Measurements from ENCODE around the gene THY1. TPM values are rescaled to one million over a fixed set of nuclear protein-coding genes. Genes with fewer than 3 reads are reported as not detected.

Gene THY1
- total and polyA plus RNA-seq, 9 of the 15 experiments (the other 6 are each of a cell fraction or from before 2014, with no cell fraction given): 0.07 to 0.40 (median 0.16) TPM; not detected in 5

GRCh38 chr11:119421941-119422808 is 797 bp downstream of the THY1 start:
- ChIA-PET CTCF (ENCODE audit: low intra/inter-chr PET ratio) (no interaction called here), POLR2A (interaction anchor here (0.6 to 1.1 kb wide), 2 partner anchors 22 to 560 kb away, joined by 3 read pairs; no protein-coding TSS in a partner anchor)
- Histone ChIP-seq H3K9me3 (replicated peaks; ENCODE audit: control insufficient read depth, insufficient read depth, low read depth, low read length) (no peaks in the 10 kb centered on the region), H3K4me3 (no peak overlapping the region), H3K36me3 (ENCODE audit: control insufficient read depth, insufficient read depth, low read length) (no peaks in the 10 kb centered on the region), H3K27me3 (ENCODE audit: control insufficient read depth in 2 of 2, insufficient read depth in 2 of 2, low read length in 2 of 2) (peaks cover 0 to 16% of the 10 kb centered on the region in 2 experiments; a peak in 1 of 5 replicates), H3K4me1 (replicated peaks in 1 of 2; ENCODE audit: control insufficient read depth in 2 of 2, insufficient read depth in 2 of 2, low read length in 2 of 2) (peaks cover under 1 to 16% of the 10 kb centered on the region in 2 experiments; a peak in 3 of 5 replicates), H3K9ac (ENCODE audit: insufficient read depth in 1 of 2, low read depth in 2 of 2, low read length in 2 of 2) (no peak overlapping the region), H4K20me1 (replicated peaks; ENCODE audit: control insufficient read depth, insufficient read depth, low read length) (0 out of 2 replicates have a peak, but pooled peaks cover 2% of the 10 kb centered on the region), H3K9me1 (ENCODE audit: control insufficient read depth, insufficient read depth, low read length) (no peaks in the 10 kb centered on the region), H3K79me2 (ENCODE audit: control insufficient read depth, insufficient read depth, low read length) (no peaks in the 10 kb centered on the region), H3K27ac (ENCODE audit: extremely low read depth, low read depth, low read length) (no peak overlapping the region), H2AFZ (ENCODE audit: low read depth, low read length) (no peak overlapping the region), H3K4me2 (ENCODE audit: insufficient read depth, low read length) (no peak overlapping the region)
- TF ChIP-seq SAFB (IDR thresholded peaks at IDR 0.05; ENCODE audit: borderline replicate concordance, low read depth, low read length) (no peak), HMGN3 (IDR thresholded peaks at IDR 0.05; ENCODE audit: borderline replicate concordance, extremely low read depth, insufficient read length, low read depth, low read length) (no peak), PCBP1 (IDR thresholded peaks at IDR 0.05; ENCODE audit: low read depth, low read length, poor library complexity, severe bottlenecking) (no peak), ZNF408 (CRISPR knock-in tag; IDR thresholded peaks at IDR 0.05; ENCODE audit: low read depth) (no peak), HNRNPUL1 (IDR thresholded peaks at IDR 0.05; ENCODE audit: low read length) (no peak), UBTF (IDR thresholded peaks at IDR 0.05; ENCODE audit: borderline replicate concordance in 1 of 2, low read depth in 2 of 2, low read length in 2 of 2) (no peak), SNIP1 (IDR thresholded peaks at IDR 0.05; ENCODE audit: low read depth) (no peak), NR2C2 (CRISPR knock-in tag; IDR thresholded peaks at IDR 0.05) (no peak), NR2C2 (tag; IDR thresholded peaks at IDR 0.05) (no peak), PHTF2 (CRISPR knock-in tag; IDR thresholded peaks at IDR 0.05) (no peak), ZNF76 (CRISPR knock-in tag; IDR thresholded peaks at IDR 0.05; ENCODE audit: borderline replicate concordance) (no peak), PCBP2 (IDR thresholded peaks at IDR 0.05; ENCODE audit: low read depth, low read length, poor library complexity, severe bottlenecking) (no peak)
- TF ChIP-seq, protein P1, sequence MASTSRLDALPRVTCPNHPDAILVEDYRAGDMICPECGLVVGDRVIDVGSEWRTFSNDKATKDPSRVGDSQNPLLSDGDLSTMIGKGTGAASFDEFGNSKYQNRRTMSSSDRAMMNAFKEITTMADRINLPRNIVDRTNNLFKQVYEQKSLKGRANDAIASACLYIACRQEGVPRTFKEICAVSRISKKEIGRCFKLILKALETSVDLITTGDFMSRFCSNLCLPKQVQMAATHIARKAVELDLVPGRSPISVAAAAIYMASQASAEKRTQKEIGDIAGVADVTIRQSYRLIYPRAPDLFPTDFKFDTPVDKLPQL (IDR thresholded peaks at IDR 0.05; ENCODE audit: extremely low read depth, insufficient read length): no peak
- TF ChIP-seq, protein P2, sequence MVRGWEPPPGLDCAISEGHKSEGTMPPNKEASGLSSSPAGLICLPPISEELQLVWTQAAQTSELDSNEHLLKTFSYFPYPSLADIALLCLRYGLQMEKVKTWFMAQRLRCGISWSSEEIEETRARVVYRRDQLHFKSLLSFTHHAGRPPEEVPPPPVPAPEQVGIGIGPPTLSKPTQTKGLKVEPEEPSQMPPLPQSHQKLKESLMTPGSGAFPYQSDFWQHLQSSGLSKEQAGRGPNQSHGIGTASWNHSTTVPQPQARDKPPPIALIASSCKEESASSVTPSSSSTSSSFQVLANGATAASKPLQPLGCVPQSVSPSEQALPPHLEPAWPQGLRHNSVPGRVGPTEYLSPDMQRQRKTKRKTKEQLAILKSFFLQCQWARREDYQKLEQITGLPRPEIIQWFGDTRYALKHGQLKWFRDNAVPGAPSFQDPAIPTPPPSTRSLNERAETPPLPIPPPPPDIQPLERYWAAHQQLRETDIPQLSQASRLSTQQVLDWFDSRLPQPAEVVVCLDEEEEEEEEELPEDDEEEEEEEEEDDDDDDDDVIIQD (CRISPR knock-in tag; IDR thresholded peaks at IDR 0.05): no peak
- 45% methylated on average over 32 of the region's 49 CpGs for WGBS (ENCODE audit: insufficient coverage, low coverage, missing lambda C conversion rate)
- intact Hi-C loops (cut with micrococcal nuclease) (no loop called here), in situ Hi-C loops (cut with MboI) (no loop called here)
- FAIRE-seq (no peak), DNase-seq (ENCODE audit: extremely low read depth in 1 of 4, low spot score in 3 of 4) (no peak), ATAC-seq (no peak)
- no TSS peak for BruUV-seq (replicated peaks)
